Adrenal gland (tissue), 12 donors: ENCODE measurements around the gene UGDH. TPM values are rescaled to one million over a fixed set of nuclear protein-coding genes. Genes with fewer than 3 reads are reported as not detected.
"Not testable (repeated sequence)": the region's sequence is repeated elsewhere in the genome, so short reads cannot be mapped to it uniquely, and the experiment has no call there.

Source experiments
- DNase-seq, 7 donors: peaks; one replicate each; pipeline ENCODE4 v3.0.0-alpha.2; 2019 to 2020
- H3K27ac ChIP-seq, 5 donors: fragments of 200-600 bp; sonication (generic) in 4 of 5; 1 replicate in 3 of 5; 2 replicates in 2 of 5; pipeline versions ENCODE4 v1.5.1 to v1.8.0; 2016 to 2020; ENCODE audit warnings: mild to moderate bottlenecking in 1 of 5
- H3K27me3 ChIP-seq: fragments of 200-600 bp; 2 replicates; pipeline ENCODE4 v1.8.0; 2021
- H3K36me3 ChIP-seq, 2 donors: fragments of 200-600 bp; replicated peaks in 1 of 2; 1 replicate in 1 of 2; 2 replicates in 1 of 2; pipeline versions ENCODE4 v1.5.1 to v1.8.0; 2018 to 2022
- H3K4me1 ChIP-seq, 2 donors: fragments of 200-600 bp; replicated peaks in 1 of 2; 1 replicate in 1 of 2; 2 replicates in 1 of 2; pipeline versions ENCODE4 v1.5.1 to v1.8.0; 2018 to 2021
- H3K4me3 ChIP-seq, 4 donors: fragments of 200-600 bp; sonication (generic) in 3 of 4; one replicate each; pipeline ENCODE4 v1.5.1; 2016 to 2018
- H3K9me3 ChIP-seq, 3 donors: fragments of 200-600 bp; sonication (generic) in 1 of 3; replicated peaks in 1 of 3; 1 replicate in 2 of 3; 2 replicates in 1 of 3; pipeline versions ENCODE4 v1.5.1 to v1.8.0; 2016 to 2021
- POLR2A ChIP-seq, 2 donors: fragments of 450-650 bp; IDR thresholded peaks; one replicate each; pipeline ENCODE4 v1.6.1; 2017; ENCODE audit warnings: antibody characterized with exemption in 2 of 2, mild to moderate bottlenecking in 2 of 2, moderate library complexity in 1 of 2
- WGBS, 4 donors: extraction: QIAGEN DNeasy Blood & Tissue Kit in 2 of 4; methylation state at CpG; one replicate each; pipeline versions ENCODE4 v1.1.5 to v1.1.7; 2013 to 2017; 5-methylcytosine and 5-hydroxymethylcytosine counted together
- intact Hi-C, 2 donors: fragments of 100-400 bp; cut with DNase I; formaldehyde crosslinking; loops; one replicate each; pipeline versions ENCODE4 v1.14.1 to v1.15.0; 2022 to 2023
- polyA plus RNA-seq, 3 donors: library from polyadenylated mRNA; stranded (reverse); fragments of 200-250 nt in 2 of 3; fragments of 350-450 nt in 1 of 3; fragmentation: Illumina TruSeq in 1 of 3; extraction: RNeasy Lipid Tissue Mini Kit (QIAGEN cat#74804) in 1 of 3; gene quantifications; one replicate each; pipeline ENCODE4 v1.2.3, GENCODE V29; 2013 to 2014
- total RNA-seq, 9 donors: library from RNA; depleted of rRNA in 4 of 9; stranded (reverse); fragments of >200 nt in 4 of 9; fragments of 120-200 nt in 1 of 9; fragmentation: NEBNext Ultra II Directional in 1 of 9; extraction: Animal tissue kit (Norgen Biotek cat#: 25700) in 1 of 9; gene quantifications; one replicate each; pipeline versions ENCODE4 v1.1.0 to v1.2.4, GENCODE V29; 2013 to 2023
- TF ChIP-seq, protein P1 (sequence below), 6 experiments: fragments of 450-650 bp in 4 of 6; fragments of 200-600 bp in 2 of 6; sonication (generic) in 1 of 6; IDR thresholded peaks; 1 replicate in 5 of 6; 2 replicates in 1 of 6; pipeline versions ENCODE4 v1.5.1 to v1.8.0; 2016 to 2021; ENCODE audit warnings: antibody characterized with exemption in 6 of 6, mild to moderate bottlenecking in 2 of 6, moderate library complexity in 1 of 6
- donor health status: healthy with polysubstance abuse.
- donor health status: Bipolar disorder and iron deficiency.
- donor health status: DM: yes; HTN: yes; CAD: no.
- donor health status: DM: no; HTN: no; CAD: no.
- donor health status: DM: no; HTN: no; CAD: no.
- donor health status: DM: yes; HTN: yes; CAD: no.

The UGDH gene
- total and polyA plus RNA-seq, 12 donors: 10.6 to 93.3 (median 47.5) TPM

DNA sequence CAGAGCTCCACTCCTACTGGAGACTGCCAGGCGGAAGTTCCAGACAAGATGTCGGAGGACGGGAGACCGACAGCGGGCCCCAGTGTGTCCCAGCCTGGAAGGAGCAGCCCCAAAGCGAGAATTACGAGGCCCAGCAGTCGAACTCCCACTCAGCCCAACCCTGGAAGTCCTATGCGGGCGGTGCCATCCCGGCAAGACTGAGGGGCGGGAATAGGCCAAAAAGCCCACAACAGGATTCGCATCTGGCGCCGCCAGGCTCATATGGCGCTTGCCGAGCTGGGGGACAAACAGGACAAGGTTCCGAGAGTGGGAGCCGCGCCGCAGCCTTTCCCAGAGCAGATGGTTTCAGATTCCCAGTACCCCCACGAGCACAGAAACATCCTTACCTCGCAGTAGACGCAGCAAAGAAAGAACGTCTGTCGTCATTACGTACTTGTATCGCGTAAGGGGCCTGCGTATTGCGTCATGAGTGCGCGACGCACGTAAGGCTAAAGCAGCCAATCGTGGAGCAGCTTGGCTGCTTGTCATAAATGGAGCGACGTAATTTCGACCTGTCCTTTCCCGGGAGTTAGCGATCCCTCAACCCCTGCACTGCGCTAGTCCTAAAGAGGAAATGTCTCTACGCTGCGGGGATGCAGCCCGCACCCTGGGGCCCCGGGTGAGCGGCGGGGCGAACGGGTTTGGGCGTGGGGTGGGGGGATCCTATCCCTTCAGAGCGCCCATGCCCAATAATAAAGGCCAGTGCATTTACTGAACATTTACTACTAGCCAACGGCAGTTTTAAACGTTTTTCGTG, 68.5 kb downstream of the UGDH start, which contains the start of the genes LIAS and RPL9:
LIAS (plus strand) TSS at position 552 of the 796 bp plus-strand sequence; CDS start at position 614, 62 bp downstream.
RPL9 (minus strand) TSS at position 418 of the 796 bp plus-strand sequence. CDS start 483 bp downstream, outside the sequence.
- Histone ChIP-seq H3K36me3 (peaks cover 0 to 46% of the 10 kb centered on the region in 2 donors), H3K27me3 (no peaks in the 10 kb centered on the region), H3K4me3 (peak within 1 kb of the TSS; percentile 54 to 84 (median 74)), H3K4me1 (peaks cover 21 to 29% of the 10 kb centered on the region in 2 donors), H3K9me3 (no peaks in the 10 kb centered on the region), H3K27ac (peak within 1 kb of the TSS; percentile 84 to 97 (median 93))
- TF ChIP-seq, protein P1, sequence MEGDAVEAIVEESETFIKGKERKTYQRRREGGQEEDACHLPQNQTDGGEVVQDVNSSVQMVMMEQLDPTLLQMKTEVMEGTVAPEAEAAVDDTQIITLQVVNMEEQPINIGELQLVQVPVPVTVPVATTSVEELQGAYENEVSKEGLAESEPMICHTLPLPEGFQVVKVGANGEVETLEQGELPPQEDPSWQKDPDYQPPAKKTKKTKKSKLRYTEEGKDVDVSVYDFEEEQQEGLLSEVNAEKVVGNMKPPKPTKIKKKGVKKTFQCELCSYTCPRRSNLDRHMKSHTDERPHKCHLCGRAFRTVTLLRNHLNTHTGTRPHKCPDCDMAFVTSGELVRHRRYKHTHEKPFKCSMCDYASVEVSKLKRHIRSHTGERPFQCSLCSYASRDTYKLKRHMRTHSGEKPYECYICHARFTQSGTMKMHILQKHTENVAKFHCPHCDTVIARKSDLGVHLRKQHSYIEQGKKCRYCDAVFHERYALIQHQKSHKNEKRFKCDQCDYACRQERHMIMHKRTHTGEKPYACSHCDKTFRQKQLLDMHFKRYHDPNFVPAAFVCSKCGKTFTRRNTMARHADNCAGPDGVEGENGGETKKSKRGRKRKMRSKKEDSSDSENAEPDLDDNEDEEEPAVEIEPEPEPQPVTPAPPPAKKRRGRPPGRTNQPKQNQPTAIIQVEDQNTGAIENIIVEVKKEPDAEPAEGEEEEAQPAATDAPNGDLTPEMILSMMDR (IDR thresholded peaks at IDR 0.05): no peak
- peak; percentile 82 to 97 for TF ChIP-seq POLR2A (IDR thresholded peaks at IDR 0.05)
- WGBS, 4 donors: 0 to 1% (median 0%) methylated on average over 31 to 55 of the region's 55 CpGs
- peak; percentile 96 to 100 (median 98) for DNase-seq
- intact Hi-C loops: no loop called here

DNA sequence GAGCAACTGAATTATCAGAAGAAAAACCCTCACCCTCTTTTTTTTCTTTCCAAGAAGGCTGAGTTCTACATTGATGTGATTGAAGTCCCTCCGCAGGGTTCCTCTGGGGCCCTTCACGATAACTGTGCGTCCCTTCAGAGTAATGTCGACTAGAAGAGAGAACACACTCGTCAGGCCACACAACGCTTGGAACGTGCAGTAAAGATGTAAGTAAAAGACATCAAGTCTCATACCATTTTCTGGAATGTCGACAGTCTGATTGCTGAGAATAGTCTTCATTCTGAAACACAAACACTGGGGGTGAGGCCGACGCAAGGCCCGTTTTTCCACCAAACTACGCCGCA, 69.1 kb downstream of the UGDH start:
- H3K36me3 ChIP-seq: peaks cover 0 to 48% of the 10 kb centered on the region in 2 donors

DNA sequence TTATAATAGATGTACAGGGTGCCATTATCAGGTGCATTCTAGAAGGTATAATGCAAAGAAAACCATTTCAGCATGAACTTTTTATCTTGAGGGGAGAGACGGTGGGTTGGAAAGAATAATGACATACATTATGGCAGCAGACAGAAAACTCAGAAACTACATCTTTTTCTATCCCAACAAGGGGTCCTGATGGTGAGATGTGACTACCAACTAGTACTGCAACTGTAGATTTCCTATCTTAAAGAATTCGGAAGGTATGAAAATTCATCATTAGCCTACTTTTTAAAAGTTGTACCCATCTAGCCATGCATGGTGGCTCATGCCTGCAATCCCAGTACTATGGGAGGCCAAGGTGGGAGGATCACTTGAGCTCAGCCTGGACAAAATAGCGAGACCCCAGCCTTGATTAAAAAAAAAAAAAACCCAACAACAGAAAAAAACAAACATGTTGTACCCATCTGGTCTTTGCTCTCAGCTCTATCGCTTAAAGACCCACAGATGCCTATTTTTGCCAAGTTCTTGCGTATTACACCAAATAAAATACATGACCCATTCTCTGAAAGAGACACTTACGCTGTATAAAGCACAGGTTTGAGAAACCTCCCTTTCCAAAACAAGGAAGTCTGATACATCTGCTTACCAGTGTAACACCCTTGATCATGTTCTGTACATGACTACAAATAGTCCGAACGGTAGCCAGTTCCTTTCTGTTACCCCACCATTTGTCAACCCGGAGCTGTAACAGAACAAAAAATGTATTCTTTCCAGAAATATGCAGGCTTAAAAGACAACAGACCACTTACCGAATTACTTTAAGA, 70.1 kb downstream of the UGDH start:
- H3K36me3 ChIP-seq: peaks cover 0 to 53% of the 10 kb centered on the region in 2 donors
- WGBS, 4 donors: 53 to 62% (median 59%) methylated on average over 10 of the region's 10 CpGs
- H3K9me3 ChIP-seq: no peaks in the 10 kb centered on the region
- H3K27me3 ChIP-seq: no peaks in the 10 kb centered on the region
- intact Hi-C loops: no loop called here
- TF ChIP-seq, protein P1 (IDR thresholded peaks at IDR 0.05): no peak
- no peak for TF ChIP-seq POLR2A (IDR thresholded peaks at IDR 0.05)
- H3K4me1 ChIP-seq: peaks cover 21 to 29% of the 10 kb centered on the region in 2 donors
- H3K4me3 ChIP-seq: peak overlapping the region in 1 of 4 donors; percentile 81
- DNase-seq: no peak
- H3K27ac ChIP-seq: peak overlapping the region in 3 of 5 donors; percentile 93 to 97 (median 95)

More for the DNA sequence above, 69.1 kb downstream of the UGDH start:
- DNase-seq, H3K27me3 ChIP-seq, H3K9me3 ChIP-seq, intact Hi-C loops: not testable (repeated sequence)
- H3K4me1 ChIP-seq: peaks cover 21 to 29% of the 10 kb centered on the region in 2 donors
- peak overlapping the region; percentile 77 to 97 (median 93) for H3K27ac ChIP-seq
- peak overlapping the region; percentile 30 to 84 (median 74) for H3K4me3 ChIP-seq
- 0 to 2% (median 0%) methylated on average over 11 to 13 of the region's 13 CpGs for WGBS, 4 donors

DNA sequence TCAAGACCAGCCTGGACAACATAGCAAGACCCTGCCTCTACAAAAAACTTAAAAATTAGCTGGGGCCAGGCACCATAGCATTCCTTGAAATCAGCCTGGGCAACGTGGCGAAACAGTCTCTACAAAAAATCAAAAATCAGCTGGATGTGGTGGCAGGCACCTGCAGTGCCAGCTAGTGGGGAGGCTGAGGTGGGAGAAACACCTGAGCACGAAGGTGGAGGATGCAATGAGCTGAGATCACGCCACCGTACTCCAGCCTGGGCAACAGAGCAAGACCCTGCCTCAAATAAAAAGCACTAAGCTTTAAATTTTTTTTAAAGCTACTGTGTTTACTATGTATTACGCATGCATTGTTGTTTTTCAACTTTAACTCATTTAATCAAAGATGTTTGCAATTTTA, 71.8 kb downstream of the UGDH start:
- TF ChIP-seq, protein P1 (IDR thresholded peaks at IDR 0.05): no peak
- TF ChIP-seq POLR2A (IDR thresholded peaks at IDR 0.05): no peak
- WGBS, 4 donors: 88 to 94% (median 90%) methylated on average over 6 of the region's 6 CpGs
- Histone ChIP-seq H3K4me3 (no peak overlapping the region), H3K27me3 (no peaks in the 10 kb centered on the region), H3K27ac (no peak overlapping the region), H3K9me3 (no peaks in the 10 kb centered on the region), H3K36me3 (peaks cover 0 to 66% of the 10 kb centered on the region in 2 donors), H3K4me1 (peaks cover 21 to 29% of the 10 kb centered on the region in 2 donors)
- DNase-seq: no peak
- intact Hi-C loops: no loop called here
